ENCODE data around the gene TXK.
A peak's percentile ranks its signal among the peaks of the same experiment; 100 is the strongest.

The TXK gene

GRCh38 chr4:48157271-48157670, 23.2 kb upstream of the TXK start:
- H2AK5ac ChIP-seq (ENCODE audit: low read length, severe bottlenecking), result no peak overlapping the region
- H3K18ac ChIP-seq (ENCODE audit: low read depth in 1 of 2, low read length in 2 of 2), result no peak overlapping the region
- H3K27ac ChIP-seq (ENCODE audit: low read length, poor library complexity, severe bottlenecking), result no peak overlapping the region
- H3K9me3 ChIP-seq (ENCODE audit: control insufficient read depth, low read length), result peaks cover 8% of the 10 kb centered on the region
- no peaks in the 10 kb centered on the region for H3K4me1 ChIP-seq (ENCODE audit: control insufficient read depth, insufficient read depth, low read depth, low read length)
- no peak overlapping the region for H2BK12ac ChIP-seq (ENCODE audit: low read length in 2 of 2)
- DNase-seq, result no peak
- no peak overlapping the region for H4K91ac ChIP-seq (ENCODE audit: low read length)
- no peak overlapping the region for H2BK120ac ChIP-seq (ENCODE audit: low read depth, low read length)
- no peak overlapping the region for H3K9ac ChIP-seq (ENCODE audit: low read length)
- no peak overlapping the region for H4K8ac ChIP-seq (ENCODE audit: low read length)
- no peak overlapping the region for H3K4ac ChIP-seq (ENCODE audit: low read depth in 1 of 2, low read length in 2 of 2)
- no peak overlapping the region for H2AFZ ChIP-seq (ENCODE audit: low read depth, low read length)
- H3K4me2 ChIP-seq (ENCODE audit: low read length, poor library complexity, severe bottlenecking), result no peak overlapping the region
- H3K79me1 ChIP-seq (replicated peaks; ENCODE audit: low read length, poor library complexity, severe bottlenecking), result peaks cover 2% of the 10 kb centered on the region
- H3K36me3 ChIP-seq (ENCODE audit: control insufficient read depth in 1 of 2, insufficient read depth in 2 of 2, low read depth in 1 of 2, low read length in 2 of 2), result peaks cover 5 to 11% of the 10 kb centered on the region in 2 experiments
- 95% methylated on average over 3 of the region's 3 CpGs for WGBS
- no peak overlapping the region for H3K23ac ChIP-seq (ENCODE audit: low read length in 2 of 2)
- no peaks in the 10 kb centered on the region for H3K27me3 ChIP-seq (ENCODE audit: control insufficient read depth in 1 of 2, insufficient read depth in 1 of 2, low read length in 2 of 2)
- H3K14ac ChIP-seq (ENCODE audit: low read length in 2 of 2), result no peak overlapping the region
- H2BK15ac ChIP-seq (ENCODE audit: low read depth, poor library complexity, severe bottlenecking), result no peak overlapping the region
- no peak overlapping the region for H2BK5ac ChIP-seq (ENCODE audit: low read depth, low read length, poor library complexity, severe bottlenecking)
- H3K4me3 ChIP-seq (ENCODE audit: insufficient read depth in 1 of 2, low read depth in 1 of 2, low read length in 2 of 2), result no peak overlapping the region

GRCh38 chr4:48156423-48156822, 22.4 kb upstream of the TXK start:
- H3K9ac ChIP-seq (ENCODE audit: low read length), result no peak overlapping the region
- no peaks in the 10 kb centered on the region for H3K4me1 ChIP-seq (ENCODE audit: control insufficient read depth, insufficient read depth, low read depth, low read length)
- peaks cover 2% of the 10 kb centered on the region for H3K79me1 ChIP-seq (replicated peaks; ENCODE audit: low read length, poor library complexity, severe bottlenecking)
- no peak overlapping the region for H2AFZ ChIP-seq (ENCODE audit: low read depth, low read length)
- no peak overlapping the region for H3K14ac ChIP-seq (ENCODE audit: low read length in 2 of 2)
- H3K4me3 ChIP-seq (ENCODE audit: insufficient read depth in 1 of 2, low read depth in 1 of 2, low read length in 2 of 2), result no peak overlapping the region
- no peak overlapping the region for H3K27ac ChIP-seq (ENCODE audit: low read length, poor library complexity, severe bottlenecking)
- H4K91ac ChIP-seq (ENCODE audit: low read length), result no peak overlapping the region
- H2AK5ac ChIP-seq (ENCODE audit: low read length, severe bottlenecking), result no peak overlapping the region
- no peak overlapping the region for H2BK12ac ChIP-seq (ENCODE audit: low read length in 2 of 2)
- H3K9me3 ChIP-seq (ENCODE audit: control insufficient read depth, low read length), result peaks cover 8% of the 10 kb centered on the region
- no peak overlapping the region for H3K23ac ChIP-seq (ENCODE audit: low read length in 2 of 2)
- H3K27me3 ChIP-seq (ENCODE audit: control insufficient read depth in 1 of 2, insufficient read depth in 1 of 2, low read length in 2 of 2), result no peaks in the 10 kb centered on the region
- no peak overlapping the region for H3K18ac ChIP-seq (ENCODE audit: low read depth in 1 of 2, low read length in 2 of 2)
- DNase-seq, result no peak
- H3K4me2 ChIP-seq (ENCODE audit: low read length, poor library complexity, severe bottlenecking), result no peak overlapping the region
- WGBS, result 100% methylated on average over 1 of the region's 1 CpG
- no peak overlapping the region for H2BK120ac ChIP-seq (ENCODE audit: low read depth, low read length)
- H2BK5ac ChIP-seq (ENCODE audit: low read depth, low read length, poor library complexity, severe bottlenecking), result peak overlapping the region; percentile 8
- no peak overlapping the region for H4K8ac ChIP-seq (ENCODE audit: low read length)
- H3K4ac ChIP-seq (ENCODE audit: low read depth in 1 of 2, low read length in 2 of 2), result no peak overlapping the region
- H3K36me3 ChIP-seq (ENCODE audit: control insufficient read depth in 1 of 2, insufficient read depth in 2 of 2, low read depth in 1 of 2, low read length in 2 of 2), result peaks cover 3 to 11% of the 10 kb centered on the region in 2 experiments
- H2BK15ac ChIP-seq (ENCODE audit: low read depth, poor library complexity, severe bottlenecking), result no peak overlapping the region

GRCh38 chr4:48153791-48154550, 19.9 kb upstream of the TXK start:
- peaks cover 3 to 11% of the 10 kb centered on the region in 2 experiments for H3K36me3 ChIP-seq (ENCODE audit: control insufficient read depth in 1 of 2, insufficient read depth in 2 of 2, low read depth in 1 of 2, low read length in 2 of 2)
- H3K4me1 ChIP-seq (ENCODE audit: control insufficient read depth, insufficient read depth, low read depth, low read length), result no peaks in the 10 kb centered on the region
- no peak overlapping the region for H3K9ac ChIP-seq (ENCODE audit: low read length)
- H3K23ac ChIP-seq (ENCODE audit: low read length in 2 of 2), result no peak overlapping the region
- no peak overlapping the region for H3K4ac ChIP-seq (ENCODE audit: low read depth in 1 of 2, low read length in 2 of 2)
- peaks cover 8% of the 10 kb centered on the region for H3K9me3 ChIP-seq (ENCODE audit: control insufficient read depth, low read length)
- no peak overlapping the region for H3K4me3 ChIP-seq (ENCODE audit: insufficient read depth in 1 of 2, low read depth in 1 of 2, low read length in 2 of 2)
- peaks cover 2% of the 10 kb centered on the region for H3K79me1 ChIP-seq (replicated peaks; ENCODE audit: low read length, poor library complexity, severe bottlenecking)
- no peak overlapping the region for H2AFZ ChIP-seq (ENCODE audit: low read depth, low read length)
- H3K14ac ChIP-seq (ENCODE audit: low read length in 2 of 2), result no peak overlapping the region
- H2BK15ac ChIP-seq (ENCODE audit: low read depth, poor library complexity, severe bottlenecking), result no peak overlapping the region
- WGBS, result 100% methylated on average over 1 of the region's 1 CpG
- H2BK12ac ChIP-seq (ENCODE audit: low read length in 2 of 2), result no peak overlapping the region
- H3K4me2 ChIP-seq (ENCODE audit: low read length, poor library complexity, severe bottlenecking), result no peak overlapping the region
- no peak overlapping the region for H3K27ac ChIP-seq (ENCODE audit: low read length, poor library complexity, severe bottlenecking)
- no peak overlapping the region for H4K91ac ChIP-seq (ENCODE audit: low read length)
- H3K27me3 ChIP-seq (ENCODE audit: control insufficient read depth in 1 of 2, insufficient read depth in 1 of 2, low read length in 2 of 2), result no peaks in the 10 kb centered on the region
- no peak overlapping the region for H2BK5ac ChIP-seq (ENCODE audit: low read depth, low read length, poor library complexity, severe bottlenecking)
- H3K18ac ChIP-seq (ENCODE audit: low read depth in 1 of 2, low read length in 2 of 2), result no peak overlapping the region
- DNase-seq, result no peak
- no peak overlapping the region for H2AK5ac ChIP-seq (ENCODE audit: low read length, severe bottlenecking)
- no peak overlapping the region for H4K8ac ChIP-seq (ENCODE audit: low read length)
- no peak overlapping the region for H2BK120ac ChIP-seq (ENCODE audit: low read depth, low read length)

- H3K36me3 ChIP-seq (ENCODE audit: control insufficient read depth in 1 of 2, insufficient read depth in 2 of 2, low read depth in 1 of 2, low read length in 2 of 2), result peaks cover 3 to 11% of the 10 kb centered on the region in 2 experiments
- no peak overlapping the region for H3K18ac ChIP-seq (ENCODE audit: low read depth in 1 of 2, low read length in 2 of 2)
- H2BK12ac ChIP-seq (ENCODE audit: low read length in 2 of 2), result no peak overlapping the region
- no peak overlapping the region for H3K27ac ChIP-seq (ENCODE audit: low read length, poor library complexity, severe bottlenecking)
- H4K8ac ChIP-seq (ENCODE audit: low read length), result no peak overlapping the region
- H3K14ac ChIP-seq (ENCODE audit: low read length in 2 of 2), result no peak overlapping the region
- 90% methylated on average over 2 of the region's 5 CpGs for WGBS
- H2AFZ ChIP-seq (ENCODE audit: low read depth, low read length), result no peak overlapping the region
- H2BK15ac ChIP-seq (ENCODE audit: low read depth, poor library complexity, severe bottlenecking), result no peak overlapping the region
- H3K4me1 ChIP-seq (ENCODE audit: control insufficient read depth, insufficient read depth, low read depth, low read length), result no peaks in the 10 kb centered on the region
- no peak overlapping the region for H3K23ac ChIP-seq (ENCODE audit: low read length in 2 of 2)
- no peak overlapping the region for H2BK120ac ChIP-seq (ENCODE audit: low read depth, low read length)
- H3K4ac ChIP-seq (ENCODE audit: low read depth in 1 of 2, low read length in 2 of 2), result no peak overlapping the region
- H3K27me3 ChIP-seq (ENCODE audit: control insufficient read depth in 1 of 2, insufficient read depth in 1 of 2, low read length in 2 of 2), result no peaks in the 10 kb centered on the region
- no peak overlapping the region for H2BK5ac ChIP-seq (ENCODE audit: low read depth, low read length, poor library complexity, severe bottlenecking)
- H2AK5ac ChIP-seq (ENCODE audit: low read length, severe bottlenecking), result no peak overlapping the region
- DNase-seq, result no peak
- peaks cover under 1% of the 10 kb centered on the region for H3K79me1 ChIP-seq (replicated peaks; ENCODE audit: low read length, poor library complexity, severe bottlenecking)
- no peak overlapping the region for H3K9ac ChIP-seq (ENCODE audit: low read length)
- H3K4me2 ChIP-seq (ENCODE audit: low read length, poor library complexity, severe bottlenecking), result no peak overlapping the region
- H3K9me3 ChIP-seq (ENCODE audit: control insufficient read depth, low read length), result peaks cover 8% of the 10 kb centered on the region
- H4K91ac ChIP-seq (ENCODE audit: low read length), result no peak overlapping the region
- no peak overlapping the region for H3K4me3 ChIP-seq (ENCODE audit: insufficient read depth in 1 of 2, low read depth in 1 of 2, low read length in 2 of 2)
These were observed 18.2 kb upstream of the TXK start for GRCh38 chr4:48152259-48152658.
